Stimulated activated naive CD8-positive, alpha-beta T cell treated with anti-CD3 and anti-CD28 coated beads, Interleukin-15, Interleukin-2, amounts not matched to agents 100 U/mL and 50 U/mL, for 24 hours (primary cell): ENCODE results near the gene ABCC8.
"Not testable (repeated sequence)": the region's sequence is repeated elsewhere in the genome, so short reads cannot be mapped to it uniquely, and the experiment has no call there.

ENCODE experiments used
- ATAC-seq: fragments of 150-1000 bp; cut with Tn5 transposase; one replicate; pipeline ENCODE4 v1.10.0; 2021
- DNase-seq: peaks from one replicate; pipeline ENCODE4 v3.0.0; 2021

Gene ABCC8

DNA sequence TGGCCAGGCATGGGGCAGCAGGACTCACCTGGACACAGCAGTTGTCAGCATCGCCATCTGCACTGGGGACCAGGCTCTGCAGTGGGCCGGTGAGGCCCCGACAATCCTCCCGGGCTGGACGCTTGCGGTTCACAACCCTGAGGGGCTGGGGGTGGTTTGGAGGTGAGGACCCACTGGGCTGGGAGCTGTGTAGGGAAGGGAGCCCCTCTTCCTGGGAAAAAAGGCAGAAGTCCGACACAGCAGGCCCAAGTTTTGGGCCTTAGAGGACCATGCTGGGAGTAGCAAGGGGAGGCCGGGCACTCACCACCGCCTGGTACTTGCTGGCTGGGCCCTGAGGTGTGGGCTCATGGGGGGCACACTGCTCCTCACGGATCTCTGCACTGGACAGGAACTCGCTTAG lies 48.4 kb downstream of the ABCC8 start:
- ATAC-seq (no peak), DNase-seq (no peak)

DNA sequence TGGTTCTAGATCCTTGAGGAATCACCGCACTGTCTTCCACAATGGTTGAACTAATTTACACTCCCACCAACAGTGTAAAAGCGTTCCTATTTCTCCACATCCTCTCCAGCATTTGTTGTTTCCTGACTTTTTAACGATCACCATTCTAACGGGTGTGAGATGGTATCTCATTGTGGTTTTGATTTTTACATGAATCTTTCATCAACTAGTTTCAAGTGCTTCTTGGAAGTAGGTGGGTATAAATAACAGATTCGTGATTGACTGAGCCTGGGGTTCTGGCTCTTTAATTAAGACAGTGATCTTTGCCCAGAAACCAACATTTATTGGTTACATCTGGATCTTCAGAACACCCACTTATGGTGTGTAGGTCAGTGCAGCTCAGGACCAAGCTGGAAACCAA lies 50.4 kb downstream of the ABCC8 start:
- not testable (repeated sequence) for ATAC-seq, DNase-seq

DNA sequence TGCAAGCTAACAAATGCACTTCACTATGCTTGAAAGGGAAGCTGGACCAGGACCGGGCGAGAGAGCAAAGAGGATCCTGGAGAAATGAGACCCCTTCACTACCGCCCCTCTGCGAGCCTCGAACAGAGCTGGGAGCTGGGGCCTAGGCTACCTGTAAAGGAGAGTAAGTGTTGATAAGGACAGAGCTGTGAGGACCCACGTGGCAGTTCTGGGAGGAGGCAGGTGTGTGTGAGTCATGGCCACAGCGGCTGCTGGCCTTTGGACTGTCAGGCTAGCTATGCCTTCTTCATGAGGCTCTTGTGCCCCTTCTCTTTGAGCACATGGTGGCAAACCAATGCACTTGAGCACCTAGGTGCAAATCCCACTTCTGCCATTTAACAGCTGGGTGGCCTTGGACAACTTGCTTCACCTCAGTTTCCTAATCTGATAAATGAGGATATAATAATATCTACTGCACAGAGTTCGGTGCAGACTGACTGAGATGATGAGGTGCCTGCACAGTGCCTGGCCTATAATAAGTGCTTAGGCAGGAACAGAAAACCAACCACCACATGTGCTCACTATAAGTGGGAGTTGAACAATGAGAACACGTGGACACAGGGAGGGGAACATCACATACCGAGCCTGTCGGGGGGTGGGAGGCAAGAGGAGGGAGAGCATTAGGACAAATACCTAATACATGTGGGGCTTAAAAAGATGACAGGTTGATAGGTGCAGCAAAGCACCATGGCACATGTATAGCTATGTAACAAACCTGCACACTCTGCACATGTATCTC lies 52.9 kb downstream of the ABCC8 start:
- ATAC-seq (no peak), DNase-seq (no peak)

DNA sequence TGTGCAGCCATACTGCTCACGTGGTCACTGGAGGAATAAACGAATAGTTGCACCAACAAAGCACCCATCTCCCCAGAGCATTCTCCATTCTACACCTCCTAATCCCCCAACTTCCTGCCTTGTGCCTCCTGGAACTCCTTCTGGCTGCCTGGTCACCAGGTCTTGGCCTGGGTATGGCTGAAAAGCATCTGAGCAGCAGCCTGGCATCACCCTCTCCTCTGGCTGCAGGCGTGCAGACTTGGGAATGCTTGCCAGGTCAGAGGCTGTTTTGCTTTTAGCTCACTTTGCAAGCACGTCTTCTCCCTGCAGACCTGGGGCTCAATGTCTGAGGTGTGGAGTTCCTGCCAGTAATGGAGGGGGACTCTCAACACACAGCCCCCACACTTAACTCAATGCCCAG lies 54.9 kb downstream of the ABCC8 start:
- DNase-seq (no peak), ATAC-seq (no peak)

DNA sequence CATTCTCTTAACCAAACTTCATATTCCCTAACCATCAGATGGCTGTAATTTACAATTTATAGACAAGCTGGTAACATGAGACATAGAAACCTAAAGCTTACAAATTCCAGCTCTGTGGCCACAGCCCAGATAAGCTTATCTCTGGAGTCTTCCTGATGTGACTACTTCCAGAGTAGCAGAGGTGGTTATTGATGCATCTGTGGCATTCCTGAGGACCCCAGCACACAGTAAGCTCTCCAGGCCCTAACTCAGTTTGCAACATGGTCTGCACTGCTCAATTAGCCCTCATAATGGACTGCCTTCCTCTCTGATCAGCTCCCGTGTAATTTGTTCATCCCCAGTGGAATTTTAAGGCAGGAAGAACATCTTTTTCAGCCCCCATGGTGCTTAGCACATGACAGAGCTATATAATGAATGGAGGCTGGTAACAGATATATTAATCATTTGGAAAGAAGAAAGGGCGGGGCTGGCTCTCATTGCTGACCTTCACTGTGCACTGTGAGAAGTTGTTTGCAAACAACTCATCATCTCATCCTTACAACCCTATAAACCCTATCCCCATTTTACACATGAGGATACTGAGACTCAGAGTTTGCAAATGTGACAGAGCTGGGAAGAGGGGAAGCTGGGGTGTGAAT lies 58.1 kb downstream of the ABCC8 start:
- DNase-seq: no peak
- no peak for ATAC-seq

DNA sequence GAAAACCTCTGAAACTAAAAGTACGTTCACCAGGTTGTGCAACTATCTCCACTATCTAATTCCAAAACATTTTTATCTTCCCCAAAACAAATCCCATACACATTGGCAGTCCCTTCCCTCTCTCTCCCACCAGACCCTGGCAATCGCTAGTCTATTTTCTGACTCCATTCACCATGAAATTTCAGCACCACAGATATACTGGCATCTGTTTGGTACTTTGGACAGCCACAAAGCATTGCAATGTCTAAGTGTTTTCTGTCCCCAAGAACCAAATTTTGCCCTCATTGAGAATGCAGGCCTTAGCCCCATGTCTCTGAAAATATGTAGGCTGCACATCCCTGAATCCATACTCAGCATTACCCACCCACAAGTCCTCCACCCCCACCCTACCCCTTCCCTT lies 60.2 kb downstream of the ABCC8 start:
- DNase-seq (no peak), ATAC-seq (no peak)

DNA sequence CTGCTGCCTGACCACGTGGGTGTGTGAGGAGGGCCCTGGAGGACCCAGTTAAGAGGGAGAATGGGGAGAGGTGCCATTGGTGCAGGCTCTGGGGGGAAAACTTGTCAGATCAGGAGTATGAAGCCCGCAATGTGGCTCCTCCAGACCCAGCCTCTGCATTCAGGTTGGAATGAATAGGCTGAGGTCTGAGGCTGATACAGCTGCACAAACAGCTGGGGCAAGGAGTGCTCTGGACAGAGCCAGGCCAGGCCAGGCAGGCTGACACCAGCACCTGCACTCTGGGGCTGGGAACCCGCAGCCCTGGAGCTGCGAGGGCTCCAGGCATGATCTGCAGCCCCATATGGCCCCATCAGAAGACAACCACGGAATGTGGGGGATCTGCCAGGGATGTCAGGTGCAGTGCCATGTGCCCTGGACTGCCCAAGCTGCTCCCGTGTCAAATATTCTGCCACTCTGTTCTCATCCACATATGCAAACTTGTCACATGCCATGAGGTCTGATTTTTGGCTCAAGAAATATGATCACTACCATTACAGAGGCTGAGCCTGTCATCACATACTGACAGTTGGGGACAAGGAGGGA lies 61.0 kb downstream of the ABCC8 start:
- no peak for DNase-seq
- ATAC-seq: no peak

DNA sequence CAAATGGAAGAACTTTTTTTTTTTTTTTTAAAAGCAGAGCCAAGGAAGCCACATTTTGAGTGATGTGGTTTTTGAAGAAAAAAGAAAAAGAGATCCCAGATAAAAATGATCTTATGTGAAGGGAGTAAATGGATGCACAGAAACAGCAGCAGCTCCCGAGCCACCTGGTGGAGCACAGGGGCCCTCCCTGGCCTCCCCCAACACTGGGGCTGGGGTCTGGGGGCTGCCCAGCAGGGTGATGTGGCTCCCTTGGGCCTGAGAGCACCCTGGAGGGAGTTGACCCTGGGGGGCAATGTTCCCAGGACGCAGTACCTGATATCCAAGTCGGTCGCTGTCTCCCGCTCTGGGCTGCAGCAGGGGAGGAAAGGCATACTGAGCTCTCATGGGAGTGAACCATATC lies 61.7 kb downstream of the ABCC8 start:
- DNase-seq: no peak

DNA sequence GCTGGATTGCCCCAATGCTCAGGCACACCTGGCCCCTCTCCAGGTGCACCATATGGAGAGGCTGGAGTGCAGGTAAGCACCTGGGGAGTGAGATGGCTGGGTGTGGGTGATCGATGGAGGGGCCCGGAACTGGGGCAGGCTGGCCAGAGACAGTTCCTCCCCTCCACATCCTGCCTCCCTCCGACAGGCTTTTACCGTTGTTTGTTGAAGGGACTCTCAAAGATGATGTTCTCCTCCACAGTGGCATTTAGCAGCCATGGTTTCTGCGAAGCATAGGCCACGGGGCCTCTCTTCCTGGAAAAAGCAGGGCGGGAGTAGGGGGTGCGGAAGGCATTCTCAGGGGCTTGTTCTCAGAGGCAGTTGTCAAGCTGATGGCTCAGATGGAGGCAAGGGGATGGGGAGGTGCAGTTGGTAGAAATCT lies 62.3 kb downstream of the ABCC8 start:
- ATAC-seq (peak; percentile 8), DNase-seq (no peak)

More for the DNA sequence above, 61.7 kb downstream of the ABCC8 start:
- ATAC-seq: no peak

DNA sequence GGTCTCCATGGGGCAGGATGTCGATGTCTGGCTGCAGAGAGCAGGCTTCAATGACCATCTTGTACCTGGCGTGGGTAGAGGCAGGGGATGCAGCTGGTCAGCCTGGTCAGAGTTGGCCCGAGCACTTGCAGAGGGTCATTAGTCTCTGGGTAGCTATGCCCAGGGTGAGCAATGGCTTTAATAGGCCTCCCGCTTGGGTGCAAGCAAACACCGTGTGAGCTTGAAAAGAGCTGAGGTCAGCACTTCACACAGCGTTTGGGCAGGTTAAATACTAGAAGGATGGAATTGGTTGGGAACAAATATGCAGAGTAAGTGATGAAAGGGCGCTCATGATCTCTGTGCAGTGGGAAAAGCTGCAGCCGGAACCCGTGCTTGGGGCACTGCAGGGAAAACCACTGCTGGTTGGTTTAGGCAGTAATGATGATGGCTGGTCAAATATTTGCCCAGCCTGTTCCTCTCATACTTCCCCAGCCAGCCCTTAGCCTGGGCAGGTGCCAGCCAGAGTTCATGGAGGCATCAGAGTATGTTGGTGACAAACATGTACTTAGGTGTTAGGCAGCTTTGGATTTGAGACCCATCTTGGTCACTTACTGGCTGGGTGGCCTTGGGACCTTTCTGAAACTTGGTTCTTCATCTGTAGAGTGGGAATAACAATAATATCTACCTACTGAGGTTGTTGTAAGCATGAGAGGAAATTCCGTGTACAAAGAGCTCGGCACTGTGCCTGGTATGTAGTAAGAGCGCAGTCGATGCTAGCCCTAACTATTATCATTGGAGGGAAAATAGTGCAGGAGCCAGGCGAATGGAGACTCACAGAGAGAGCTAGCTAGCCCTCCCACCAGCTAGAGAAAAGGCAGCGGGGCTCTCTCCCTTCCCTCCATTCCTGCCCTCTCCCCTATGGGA lies 63.0 kb downstream of the ABCC8 start:
- DNase-seq: no peak
- no peak for ATAC-seq

DNA sequence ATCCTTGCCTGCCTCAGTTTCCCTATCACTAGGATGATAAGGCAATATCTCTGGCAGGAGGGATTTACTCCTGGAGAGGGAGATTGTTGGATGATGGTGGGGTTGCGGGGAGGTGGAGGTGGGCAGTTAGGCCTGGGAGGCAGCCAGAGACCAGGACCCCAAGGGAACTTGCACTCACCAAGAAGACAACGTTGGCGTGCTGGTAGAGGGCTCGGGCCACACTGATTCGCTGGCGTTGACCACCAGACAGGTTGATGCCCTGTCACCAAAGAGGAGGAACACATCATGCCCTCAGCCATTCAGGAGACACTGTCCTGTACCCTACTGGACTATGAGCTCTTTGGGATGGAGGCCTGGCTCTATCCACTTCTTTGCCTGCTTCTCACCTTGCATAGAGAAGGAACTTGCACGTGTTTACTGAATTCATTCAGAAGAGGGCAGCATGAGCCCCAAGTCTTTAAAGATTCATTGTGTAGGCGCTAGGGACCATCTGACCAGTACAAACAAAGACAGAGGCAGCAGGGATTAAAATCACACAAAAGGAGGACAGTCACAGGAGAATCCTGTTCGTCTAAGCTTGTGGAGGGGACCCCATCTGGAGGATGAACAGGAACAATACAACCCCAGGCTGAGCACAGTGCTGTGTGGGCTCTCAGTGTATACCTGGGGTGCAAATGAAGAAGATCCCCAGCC lies 64.0 kb downstream of the ABCC8 start:
- DNase-seq (no peak), ATAC-seq (no peak)

DNA sequence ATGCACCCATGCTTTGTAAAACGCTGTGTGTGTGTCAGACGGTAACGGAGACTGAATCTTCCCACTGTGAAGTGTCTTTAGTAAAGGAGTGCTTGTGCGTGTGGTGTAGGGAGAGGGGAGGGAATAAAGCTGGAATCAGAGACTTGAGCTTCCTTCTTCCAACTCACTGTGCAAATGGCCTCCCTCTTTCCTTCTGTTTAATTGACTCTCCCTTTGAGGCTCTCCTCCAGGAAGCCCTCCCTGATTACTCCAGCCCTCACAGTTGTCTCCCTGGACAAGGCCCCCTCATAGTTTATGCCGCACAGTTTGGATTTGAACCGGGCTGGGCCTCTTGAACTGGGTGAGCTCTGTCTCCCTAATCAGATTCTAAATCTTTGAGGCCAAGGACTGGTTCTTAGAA lies 65.2 kb downstream of the ABCC8 start:
- no peak for DNase-seq
- ATAC-seq: no peak

DNA sequence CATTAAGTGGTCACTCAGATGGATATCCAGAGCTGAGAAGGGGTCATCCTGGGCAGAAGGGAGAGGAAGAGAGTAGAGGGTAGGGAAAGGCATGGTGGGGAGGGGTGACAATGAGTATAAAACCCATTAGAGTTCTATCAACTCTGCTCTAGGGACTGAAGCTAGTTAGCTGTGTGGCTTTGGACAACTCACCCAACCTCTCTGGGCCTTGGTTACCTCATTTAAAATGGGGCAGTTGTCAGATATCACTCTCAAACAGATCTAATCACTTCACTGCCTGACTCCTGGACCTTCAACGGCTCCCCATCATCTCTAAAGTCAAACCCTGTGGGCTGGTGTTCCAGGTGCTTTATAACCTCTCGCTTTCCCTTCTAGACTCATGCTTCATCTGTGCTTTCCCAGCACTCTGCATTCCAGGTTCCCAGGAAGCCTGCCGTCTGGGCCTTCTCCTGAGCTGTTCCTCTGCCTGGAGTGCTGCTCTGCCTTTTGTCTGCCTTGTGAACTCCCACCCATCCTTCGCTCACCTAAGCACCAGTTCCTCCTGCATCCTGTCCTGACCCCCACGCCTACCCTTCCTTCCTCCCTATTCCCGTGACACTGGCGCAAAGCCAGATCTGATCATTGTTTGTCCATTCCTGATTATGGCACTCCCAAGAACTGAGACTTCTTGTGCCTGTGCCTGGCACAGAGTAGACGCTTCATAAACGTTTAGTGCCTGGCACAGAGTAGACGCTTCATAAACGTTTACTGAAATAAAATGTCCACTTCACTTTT lies 65.9 kb downstream of the ABCC8 start:
- ATAC-seq: no peak
- no peak for DNase-seq

DNA sequence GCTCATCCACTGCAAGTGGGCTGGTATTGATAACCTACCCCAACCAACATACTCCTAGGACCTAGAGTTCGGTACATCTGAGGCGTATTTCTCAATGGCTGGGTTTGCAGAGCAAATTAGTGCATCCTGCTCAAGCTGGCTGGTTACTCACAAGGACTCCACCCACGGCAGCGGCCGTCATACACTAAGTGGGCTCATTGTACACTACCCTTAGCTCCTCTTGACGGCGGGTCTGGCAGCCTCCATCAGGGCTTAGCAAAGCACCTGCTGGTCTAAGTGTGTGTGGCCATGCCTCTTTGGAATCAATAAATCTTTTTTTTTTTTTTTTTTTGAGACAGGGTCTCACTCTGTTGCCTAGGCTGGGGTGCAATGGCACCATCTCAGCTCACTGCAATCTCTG lies 68.0 kb downstream of the ABCC8 start:
- no peak for DNase-seq
- no peak for ATAC-seq

DNA sequence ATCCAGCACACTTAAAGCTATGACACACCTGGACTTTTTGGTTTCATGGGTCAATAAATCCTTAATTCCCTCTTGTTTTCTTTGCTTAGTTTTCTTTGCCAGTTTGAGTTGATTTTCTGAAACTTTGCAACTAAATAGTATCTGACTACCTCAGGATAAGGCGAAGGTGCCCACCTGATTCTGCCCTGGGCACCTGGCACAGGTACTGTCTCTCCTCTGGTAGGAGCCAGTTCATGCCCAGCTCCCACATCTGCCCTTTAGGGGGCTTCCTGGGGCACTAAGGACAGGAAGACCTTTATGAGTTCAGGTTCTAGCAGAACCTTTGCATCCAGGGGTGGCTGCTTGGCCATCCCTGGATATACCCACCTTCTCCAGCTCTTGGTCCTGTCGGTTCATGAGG lies 68.6 kb downstream of the ABCC8 start:
- ATAC-seq: no peak
- no peak for DNase-seq

DNA sequence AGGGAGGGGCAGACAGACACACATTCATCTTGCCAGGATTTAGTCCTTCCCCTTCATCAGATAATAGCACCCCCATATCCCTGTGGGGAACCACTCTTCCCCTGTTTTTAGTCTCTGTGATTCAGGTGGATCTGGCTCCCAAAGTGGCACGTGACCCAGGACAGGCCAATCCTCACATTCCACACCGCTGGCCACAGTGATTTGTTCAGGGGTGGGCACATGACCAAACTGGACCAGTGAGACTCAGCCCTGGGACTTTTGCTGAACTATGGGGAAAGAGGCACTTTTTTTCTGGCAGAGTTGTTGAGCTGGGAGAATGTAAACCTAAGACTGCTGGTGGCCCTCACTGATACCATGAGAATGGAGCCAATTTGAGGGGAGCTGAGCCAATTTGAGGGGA lies 69.1 kb downstream of the ABCC8 start:
- DNase-seq: no peak
- no peak for ATAC-seq

DNA sequence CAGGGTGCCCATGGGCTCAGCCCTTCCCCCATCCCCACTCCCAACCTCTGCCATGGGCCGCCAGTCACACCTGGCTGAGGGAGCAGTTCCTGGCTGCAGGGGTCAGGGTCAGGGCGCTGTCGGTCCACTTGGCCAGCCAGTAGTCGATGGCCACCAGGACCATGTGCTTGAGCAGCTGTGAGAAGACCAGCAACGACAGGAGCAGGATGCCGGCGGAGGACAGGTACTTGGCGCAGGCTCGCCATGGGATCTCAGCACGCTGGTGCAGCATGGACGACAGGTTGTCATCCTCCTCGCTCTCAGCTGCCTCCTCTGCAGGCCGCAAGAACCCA lies 69.9 kb downstream of the ABCC8 start:
- no peak for DNase-seq
- ATAC-seq: no peak

DNA sequence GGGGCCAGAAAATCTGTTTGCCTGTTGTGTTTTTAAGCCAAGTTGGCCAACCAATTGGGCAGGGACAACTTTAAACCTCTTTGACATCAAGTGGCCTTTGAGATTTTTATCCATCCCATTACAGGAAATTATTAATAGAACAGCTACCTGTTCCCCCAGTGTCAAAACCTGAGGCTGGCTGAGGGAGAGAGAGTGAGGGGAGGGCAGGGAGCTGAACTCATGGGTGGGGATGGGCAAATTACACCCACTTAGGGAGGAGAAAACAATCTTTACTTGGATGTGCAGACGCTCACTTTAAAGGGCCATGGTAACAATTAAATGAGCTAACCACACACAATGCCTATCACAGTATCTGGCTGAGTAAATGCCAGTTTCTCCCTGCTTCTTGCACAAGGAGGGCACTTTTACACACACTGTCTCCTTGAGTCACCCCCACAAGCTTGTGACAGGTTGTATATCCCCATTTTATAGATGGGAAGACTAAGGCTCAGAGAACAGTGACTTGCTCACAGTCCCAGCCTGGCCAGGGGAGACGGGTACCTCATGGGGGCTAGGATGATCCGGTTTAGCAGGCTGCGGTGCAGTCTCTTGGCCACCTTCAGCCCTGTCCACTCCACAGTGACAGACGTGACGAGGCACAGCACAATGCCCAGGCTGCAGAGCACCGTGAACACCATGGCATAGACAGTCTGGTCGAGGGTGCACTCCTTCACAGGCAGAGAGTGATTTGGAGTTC lies 70.4 kb downstream of the ABCC8 start:
- ATAC-seq: no peak
- no peak for DNase-seq

DNA sequence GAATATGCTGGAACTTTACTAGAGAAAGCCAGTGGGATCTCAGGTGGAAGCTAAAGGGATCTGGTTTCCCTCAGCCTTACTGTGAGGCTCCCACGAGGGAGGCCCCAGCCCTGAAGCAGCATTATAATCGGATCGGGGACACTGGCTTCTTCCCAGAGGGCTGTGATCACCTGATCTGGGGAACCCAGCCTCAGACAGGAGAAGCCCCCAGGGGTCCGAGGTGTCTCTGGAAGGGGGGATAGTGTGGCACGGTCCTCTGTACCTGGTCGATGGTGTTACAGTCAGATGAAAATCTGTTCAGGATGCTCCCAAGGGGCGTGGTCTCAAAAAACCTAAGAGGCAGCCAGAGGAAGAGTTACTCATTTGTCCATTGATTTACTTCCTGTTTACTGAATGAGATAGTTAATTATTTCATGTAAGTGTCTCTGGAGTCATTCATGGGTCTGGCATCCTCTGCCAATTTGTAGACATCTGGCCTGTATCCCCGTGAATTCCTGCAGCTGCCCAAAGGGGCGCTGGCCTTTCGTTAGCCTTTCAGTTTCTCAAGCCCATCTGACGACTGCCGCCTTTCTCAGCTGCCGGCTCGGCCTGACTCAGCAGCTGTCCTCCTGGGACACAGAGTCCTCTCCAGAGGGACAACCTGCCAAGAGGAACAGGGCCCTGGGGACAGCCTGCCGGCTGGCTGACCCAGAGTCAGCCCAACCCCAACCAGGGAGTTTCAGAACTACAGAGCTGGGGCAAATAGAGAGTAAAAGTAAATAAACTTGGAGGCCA lies 71.2 kb downstream of the ABCC8 start:
- DNase-seq: no peak
- ATAC-seq: no peak
